MCF 10A (cell line): ENCODE data around the gene CADPS. TPM values are rescaled to one million over a fixed set of nuclear protein-coding genes. Genes with fewer than 3 reads are reported as not detected.

Experiments
- BruUV-seq: library from RNA; stranded (reverse); fragments of 400-500 nt; replicated peaks from 2 replicates; lab custom pipeline; 2021; lab: Mats Ljungman, UMichigan
- CTCF ChIA-PET: fragments of 300-600 bp; sonication (Branson Sonifier 250); formaldehyde crosslinking; extraction: SDS; loops from one replicate; lab custom pipeline; 2021; ENCODE audit warnings: antibody characterized with exemption, inconsistent platforms; lab: Yijun Ruan, JAX
- POLR2A ChIA-PET: fragments of 300-600, 350-650 bp; sonication (Branson Sonifier 250); formaldehyde crosslinking; extraction: SDS; loops from one replicate; lab custom pipeline; 2020; ENCODE audit warnings: antibody characterized with exemption, inconsistent platforms; lab: Yijun Ruan, JAX
- DNase-seq: peaks from one replicate; pipeline ENCODE4 v3.0.0-alpha.2; 2018; ENCODE audit not compliant: unreplicated experiment
- H3K27ac Mint-ChIP-seq: one replicate; pipeline ENCODE4 v1.8.0; 2022; ENCODE audit warnings: mild to moderate bottlenecking, low read depth, mixed read lengths; ENCODE audit not compliant: unreplicated experiment
- H3K27me3 Mint-ChIP-seq: one replicate; pipeline ENCODE4 v1.8.0; 2022; ENCODE audit warnings: mixed read lengths; ENCODE audit not compliant: insufficient read depth, unreplicated experiment
- H3K36me3 Mint-ChIP-seq: one replicate; pipeline ENCODE4 v1.8.0; 2022; ENCODE audit warnings: mild to moderate bottlenecking, moderate library complexity, mixed read lengths; ENCODE audit not compliant: insufficient read depth, unreplicated experiment
- H3K4me1 Mint-ChIP-seq: one replicate; pipeline ENCODE4 v1.8.0; 2022; ENCODE audit warnings: mixed read lengths; ENCODE audit not compliant: insufficient read depth, unreplicated experiment
- H3K4me3 Mint-ChIP-seq: one replicate; pipeline ENCODE4 v1.8.0; 2022; ENCODE audit warnings: mild to moderate bottlenecking, moderate library complexity, mixed read lengths; ENCODE audit not compliant: unreplicated experiment
- H3K9me3 Mint-ChIP-seq: one replicate; pipeline ENCODE4 v1.8.0; 2022; ENCODE audit warnings: mixed read lengths; ENCODE audit not compliant: unreplicated experiment
- intact Hi-C: fragments of 100-400 bp; cut with micrococcal nuclease; formaldehyde crosslinking; loops from 2 replicates; pipeline ENCODE4 v1.14.1; 2022
- total RNA-seq: library from RNA; stranded (reverse); gene quantifications from 2 replicates; pipeline ENCODE4 v1.2.3, GENCODE V29; 2022
- TF ChIP-seq, protein P1 (sequence below): fragments of 200-600 bp; IDR thresholded peaks from one replicate; pipeline ENCODE4 v1.8.0; 2022; ENCODE audit warnings: antibody characterized with exemption, mild to moderate bottlenecking; ENCODE audit not compliant: unreplicated experiment

CADPS gene
- total RNA-seq, 1 experiment from 2014 or later, result not detected

DNA sequence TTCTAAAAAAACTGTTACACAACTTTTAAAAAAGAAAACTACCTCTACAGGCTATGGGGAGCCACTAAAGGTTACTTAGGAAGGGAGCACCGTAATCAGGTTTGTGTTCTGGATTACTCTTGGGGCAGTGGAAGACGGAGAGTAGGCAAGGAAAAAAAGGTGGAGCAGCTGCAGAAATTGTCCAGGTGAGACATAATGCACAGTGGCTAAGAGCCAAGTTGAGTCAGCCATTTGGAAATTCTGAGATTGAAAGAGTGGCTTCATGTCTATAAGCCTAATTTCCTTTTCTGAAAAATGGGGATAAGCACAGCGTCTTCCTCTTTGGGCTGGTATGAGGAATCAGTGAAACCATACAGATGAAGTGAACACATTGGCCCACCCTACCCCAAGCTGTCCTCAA is 195.2 kb downstream of the CADPS start:
- no TSS peak for BruUV-seq
- TF ChIP-seq, protein P1, sequence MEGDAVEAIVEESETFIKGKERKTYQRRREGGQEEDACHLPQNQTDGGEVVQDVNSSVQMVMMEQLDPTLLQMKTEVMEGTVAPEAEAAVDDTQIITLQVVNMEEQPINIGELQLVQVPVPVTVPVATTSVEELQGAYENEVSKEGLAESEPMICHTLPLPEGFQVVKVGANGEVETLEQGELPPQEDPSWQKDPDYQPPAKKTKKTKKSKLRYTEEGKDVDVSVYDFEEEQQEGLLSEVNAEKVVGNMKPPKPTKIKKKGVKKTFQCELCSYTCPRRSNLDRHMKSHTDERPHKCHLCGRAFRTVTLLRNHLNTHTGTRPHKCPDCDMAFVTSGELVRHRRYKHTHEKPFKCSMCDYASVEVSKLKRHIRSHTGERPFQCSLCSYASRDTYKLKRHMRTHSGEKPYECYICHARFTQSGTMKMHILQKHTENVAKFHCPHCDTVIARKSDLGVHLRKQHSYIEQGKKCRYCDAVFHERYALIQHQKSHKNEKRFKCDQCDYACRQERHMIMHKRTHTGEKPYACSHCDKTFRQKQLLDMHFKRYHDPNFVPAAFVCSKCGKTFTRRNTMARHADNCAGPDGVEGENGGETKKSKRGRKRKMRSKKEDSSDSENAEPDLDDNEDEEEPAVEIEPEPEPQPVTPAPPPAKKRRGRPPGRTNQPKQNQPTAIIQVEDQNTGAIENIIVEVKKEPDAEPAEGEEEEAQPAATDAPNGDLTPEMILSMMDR, result no peak
- Mint-ChIP-seq H3K27me3 (no peaks in the 10 kb centered on the region), H3K4me3 (no peak overlapping the region), H3K4me1 (peaks cover 30% of the 10 kb centered on the region), H3K9me3 (no peaks in the 10 kb centered on the region), H3K36me3 (no peaks in the 10 kb centered on the region), H3K27ac (no peak overlapping the region)
- intact Hi-C loops, result loop anchor here (10.0 kb wide), 1 partner anchor 265 kb away; no protein-coding TSS in a partner anchor
- POLR2A ChIA-PET, result interaction anchor here (1.0 to 1.6 kb wide), 3 partner anchors 8 to 77 kb away, joined by 4 to 7 read pairs (median 4); no protein-coding TSS in a partner anchor
- CTCF ChIA-PET, result interaction anchor here (0.6 to 5.1 kb wide), 7 partner anchors 11 to 670 kb away, joined by 3 to 35 read pairs (median 7); no protein-coding TSS in a partner anchor
- DNase-seq, result peak; percentile 72

DNA sequence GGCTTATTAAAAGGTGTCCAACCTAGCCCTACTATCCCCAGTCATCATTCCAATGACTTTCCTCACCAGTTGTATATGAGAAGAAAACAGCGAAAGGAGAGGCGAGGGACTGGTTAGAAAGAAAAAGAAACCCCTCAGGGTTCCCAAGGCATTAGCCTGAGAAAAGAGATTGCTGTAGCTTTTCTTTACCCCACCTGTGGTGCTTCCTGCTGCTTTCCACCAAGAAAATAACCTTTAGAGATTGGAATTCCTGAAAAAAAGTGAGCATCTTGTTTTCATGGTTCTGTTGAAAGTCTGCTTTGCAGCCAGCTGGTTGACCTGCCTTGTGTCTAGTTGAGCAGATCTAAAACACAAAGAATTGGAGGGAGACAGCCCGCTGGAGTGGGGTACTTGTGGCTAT is 196.4 kb downstream of the CADPS start:
- no peak overlapping the region for H3K4me3 Mint-ChIP-seq
- no TSS peak for BruUV-seq
- intact Hi-C loops, result no loop called here
- TF ChIP-seq, protein P1, result no peak
- ChIA-PET CTCF (interaction anchor here (0.9 to 5.1 kb wide), 5 partner anchors 13 to 554 kb away, joined by 3 to 35 read pairs (median 7); no protein-coding TSS in a partner anchor), POLR2A (interaction anchor here (0.6 kb wide), 1 partner anchor 522 kb away, joined by 3 read pairs; no protein-coding TSS in a partner anchor)
- no peaks in the 10 kb centered on the region for H3K27me3 Mint-ChIP-seq
- H3K36me3 Mint-ChIP-seq, result no peaks in the 10 kb centered on the region
- H3K4me1 Mint-ChIP-seq, result peaks cover 30% of the 10 kb centered on the region
- no peaks in the 10 kb centered on the region for H3K9me3 Mint-ChIP-seq
- no peak overlapping the region for H3K27ac Mint-ChIP-seq
- DNase-seq, result no peak

DNA sequence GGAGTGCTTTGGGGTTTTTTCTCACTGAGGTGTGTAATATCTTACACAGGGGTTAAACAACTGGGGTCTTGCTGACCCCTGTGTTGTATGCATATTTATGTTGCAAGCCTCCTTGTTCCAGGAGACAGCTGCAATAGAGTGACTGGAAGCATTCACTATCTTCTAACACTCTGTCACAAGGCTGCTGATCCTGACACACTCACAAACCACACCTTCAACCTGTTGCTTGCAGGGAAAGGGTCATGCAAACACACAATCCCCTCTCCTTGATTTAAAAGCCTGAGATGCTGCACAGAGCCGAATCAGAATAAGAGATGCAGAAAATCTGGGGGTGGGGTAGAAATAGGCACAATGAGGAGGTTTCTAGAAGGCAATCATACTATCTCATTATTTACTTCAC is 197.3 kb downstream of the CADPS start:
- ChIA-PET POLR2A (no interaction called here), CTCF (interaction anchor here (1.0 kb wide), 1 partner anchor 550 kb away, joined by 3 read pairs; no protein-coding TSS in a partner anchor)
- no peaks in the 10 kb centered on the region for H3K27me3 Mint-ChIP-seq

DNA sequence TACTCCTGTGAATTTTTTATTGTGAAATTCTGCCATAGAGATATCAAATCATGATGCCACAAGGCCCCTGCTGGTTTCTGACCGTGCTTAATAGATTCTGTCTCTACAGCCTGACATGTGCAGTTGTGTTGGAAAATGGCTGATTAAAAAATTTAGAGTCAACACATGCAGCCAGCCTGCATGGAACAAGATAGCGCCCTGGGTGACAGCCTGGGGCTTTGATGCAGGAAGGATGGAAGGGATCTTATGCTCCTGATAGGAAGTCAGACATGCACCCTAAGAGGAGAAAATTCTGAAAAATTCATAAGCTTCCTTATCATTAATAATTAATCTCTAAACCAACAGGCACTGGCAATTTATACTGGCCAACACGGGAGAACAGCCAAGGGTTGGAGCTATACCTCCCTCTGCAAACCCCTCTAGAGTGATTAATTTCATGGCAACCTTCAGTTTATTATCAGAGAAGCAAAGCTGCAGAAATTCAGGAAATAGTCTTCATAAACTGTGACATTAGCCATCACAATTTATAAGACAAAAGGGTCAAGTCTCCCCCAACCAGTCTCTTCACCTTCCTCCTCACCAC is 198.4 kb downstream of the CADPS start:
- POLR2A ChIA-PET, result no interaction called here
- CTCF ChIA-PET, result interaction anchor here (1.0 to 1.4 kb wide), 3 partner anchors 11 to 558 kb away, joined by 3 to 12 read pairs (median 3); no protein-coding TSS in a partner anchor
- Mint-ChIP-seq H3K4me1 (peaks cover 17% of the 10 kb centered on the region), H3K4me3 (no peak overlapping the region), H3K9me3 (no peaks in the 10 kb centered on the region), H3K36me3 (no peaks in the 10 kb centered on the region), H3K27me3 (no peaks in the 10 kb centered on the region), H3K27ac (no peak overlapping the region)
- DNase-seq, result no peak
- TF ChIP-seq, protein P1, result no peak
- intact Hi-C loops, result no loop called here
- no TSS peak for BruUV-seq

More for the DNA sequence above, 197.3 kb downstream of the CADPS start:
- BruUV-seq, result no TSS peak
- intact Hi-C loops, result no loop called here
- Mint-ChIP-seq H3K9me3 (no peaks in the 10 kb centered on the region), H3K4me3 (no peak overlapping the region), H3K4me1 (peaks cover 21% of the 10 kb centered on the region), H3K36me3 (no peaks in the 10 kb centered on the region), H3K27ac (no peak overlapping the region)
- TF ChIP-seq, protein P1, result no peak
- no peak for DNase-seq
